ENCODE measurements around the gene SLC13A3. TPM values are rescaled to one million over a fixed set of nuclear protein-coding genes. Genes with fewer than 3 reads are reported as not detected.

Gene SLC13A3
- total RNA-seq, 1 experiment from 2014 or later = 17.5 TPM

DNA sequence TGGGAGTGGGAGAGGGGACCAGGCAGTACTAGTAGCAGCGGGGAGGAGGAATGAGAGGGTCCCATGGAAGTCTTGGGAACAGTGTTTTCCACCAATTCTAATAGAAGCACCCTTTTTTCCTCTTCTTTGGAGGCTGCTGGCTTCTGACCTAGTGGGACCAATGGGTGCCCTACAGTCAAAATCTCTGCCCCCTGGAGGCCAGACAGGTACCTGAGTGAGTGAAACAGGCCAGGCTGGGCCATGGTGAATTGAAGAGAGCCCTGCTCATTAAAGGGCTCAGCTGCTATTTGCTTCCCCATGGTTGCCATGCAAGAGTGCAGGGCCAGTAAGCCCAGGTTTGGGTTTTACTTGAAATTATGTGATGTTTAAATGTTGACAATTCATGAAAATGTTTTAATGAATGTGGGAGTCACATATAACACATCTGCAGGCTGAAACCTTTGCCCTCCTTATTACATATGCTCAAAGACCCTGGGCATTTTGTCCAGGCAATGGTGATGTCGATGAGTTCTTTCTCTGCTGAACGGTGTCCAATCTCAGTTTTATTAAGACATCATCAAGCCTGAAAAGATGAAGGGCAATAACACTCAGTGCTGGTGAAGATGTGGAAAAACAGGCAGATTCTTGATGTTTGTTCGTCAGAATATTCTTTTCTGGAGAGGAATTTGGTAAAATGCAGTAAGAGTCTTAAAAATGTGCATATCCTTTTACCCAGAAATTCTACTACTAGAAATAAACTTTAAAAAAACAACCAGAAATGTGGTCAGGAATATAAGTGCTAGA is 58.5 kb downstream of the SLC13A3 start:
- Histone ChIP-seq H3K23me2 (ENCODE audit: insufficient read length, low read depth, low read length, poor library complexity, severe bottlenecking) (no peaks in the 10 kb centered on the region), H2BK5ac (ENCODE audit: insufficient read length, low read length) (no peak overlapping the region), H3K9ac (ENCODE audit: extremely low read depth, insufficient read length, low read length) (no peak overlapping the region), H3K14ac (ENCODE audit: insufficient read depth, low read length) (no peak overlapping the region), H3K23ac (ENCODE audit: insufficient read length, low read depth, low read length) (no peak overlapping the region), H3K4ac (ENCODE audit: low read depth, low read length) (no peak overlapping the region), H4K5ac (ENCODE audit: insufficient read length, low read depth, low read length) (no peak overlapping the region), H2BK15ac (ENCODE audit: low read depth, low read length) (no peak overlapping the region), H3T11ph (ENCODE audit: low read length) (no peak overlapping the region), H2BK20ac (ENCODE audit: low read depth, low read length, poor library complexity, severe bottlenecking) (no peak overlapping the region), H3K79me2 (ENCODE audit: insufficient read depth, low read length) (no peaks in the 10 kb centered on the region), H2BK120ac (ENCODE audit: low read depth, low read length, poor library complexity, severe bottlenecking) (no peak overlapping the region), H3K18ac (ENCODE audit: insufficient read length, low read depth, low read length) (no peak overlapping the region), H3K27me3 (ENCODE audit: insufficient read depth, low read length) (no peaks in the 10 kb centered on the region), H4K20me1 (ENCODE audit: control insufficient read depth, insufficient read depth, insufficient read length) (no peaks in the 10 kb centered on the region), H2BK12ac (ENCODE audit: insufficient read length, low read depth, low read length) (no peak overlapping the region), H4K8ac (replicated peaks; ENCODE audit: insufficient read length, low read depth, low read length) (no peak overlapping the region), H2AK5ac (ENCODE audit: insufficient read length, low read length) (no peak overlapping the region), H3K56ac (ENCODE audit: insufficient read length, low read depth, low read length) (no peak overlapping the region), H4K91ac (ENCODE audit: insufficient read length, low read depth, low read length) (no peak overlapping the region), H3K27ac (ENCODE audit: insufficient read length, low read depth, low read length) (no peak overlapping the region), H3K4me2 (ENCODE audit: insufficient read depth, insufficient read length, low read length) (no peak overlapping the region), H3K4me1 (ENCODE audit: insufficient read depth, low read length) (peaks cover 11% of the 10 kb centered on the region; the same call in 1 of the 2 replicates), H3K79me1 (ENCODE audit: insufficient read depth, low read depth, low read length, poor library complexity, severe bottlenecking) (no peaks in the 10 kb centered on the region), H3K9me3 (ENCODE audit: control insufficient read depth, low read depth, low read length) (no peaks in the 10 kb centered on the region), H2AFZ (ENCODE audit: low read length) (no peak overlapping the region)
- Mint-ChIP-seq H3K4me3 (no peak overlapping the region), H3K4me1 (peaks cover 27 to 30% of the 10 kb centered on the region in 2 experiments), H3K27me3 (ENCODE audit: low read depth) (no peaks in the 10 kb centered on the region; the same call in 1 of the 2 replicates), H3K27ac (no peak overlapping the region), H3K9me3 (no peaks in the 10 kb centered on the region; a peak in 3 of 5 replicates), H3K36me3 (ENCODE audit: insufficient read depth in 1 of 3, low read depth in 3 of 3) (peaks cover 0 to 24% (median 9%) of the 10 kb centered on the region in 3 experiments; a peak in 5 of 7 replicates)
- WGBS (ENCODE audit: extremely low coverage, insufficient read length, low lambda C conversion rate) = no CpG with 5 or more reads among the region's 4 CpGs
- DNase-seq = peak; percentile 47
- TF ChIP-seq, protein P1, sequence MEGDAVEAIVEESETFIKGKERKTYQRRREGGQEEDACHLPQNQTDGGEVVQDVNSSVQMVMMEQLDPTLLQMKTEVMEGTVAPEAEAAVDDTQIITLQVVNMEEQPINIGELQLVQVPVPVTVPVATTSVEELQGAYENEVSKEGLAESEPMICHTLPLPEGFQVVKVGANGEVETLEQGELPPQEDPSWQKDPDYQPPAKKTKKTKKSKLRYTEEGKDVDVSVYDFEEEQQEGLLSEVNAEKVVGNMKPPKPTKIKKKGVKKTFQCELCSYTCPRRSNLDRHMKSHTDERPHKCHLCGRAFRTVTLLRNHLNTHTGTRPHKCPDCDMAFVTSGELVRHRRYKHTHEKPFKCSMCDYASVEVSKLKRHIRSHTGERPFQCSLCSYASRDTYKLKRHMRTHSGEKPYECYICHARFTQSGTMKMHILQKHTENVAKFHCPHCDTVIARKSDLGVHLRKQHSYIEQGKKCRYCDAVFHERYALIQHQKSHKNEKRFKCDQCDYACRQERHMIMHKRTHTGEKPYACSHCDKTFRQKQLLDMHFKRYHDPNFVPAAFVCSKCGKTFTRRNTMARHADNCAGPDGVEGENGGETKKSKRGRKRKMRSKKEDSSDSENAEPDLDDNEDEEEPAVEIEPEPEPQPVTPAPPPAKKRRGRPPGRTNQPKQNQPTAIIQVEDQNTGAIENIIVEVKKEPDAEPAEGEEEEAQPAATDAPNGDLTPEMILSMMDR (conservative IDR thresholded peaks at IDR 0.05) = peak; percentile 67

Measured in H9 (cell line).